Erythroblast (primary cell): ENCODE measurements around the gene FH.

ENCODE experiments used
- GATA1 ChIP-seq: IDR thresholded peaks from 2 replicates; pipeline ENCODE4 v1.6.1; 2011; ENCODE audit warnings: low read depth, mild to moderate bottlenecking, control low read depth, low read length, moderate library complexity
- POLR2A ChIP-seq: IDR thresholded peaks from 2 replicates; pipeline ENCODE4 v1.6.1; 2011; ENCODE audit warnings: mild to moderate bottlenecking, low read length

DNA sequence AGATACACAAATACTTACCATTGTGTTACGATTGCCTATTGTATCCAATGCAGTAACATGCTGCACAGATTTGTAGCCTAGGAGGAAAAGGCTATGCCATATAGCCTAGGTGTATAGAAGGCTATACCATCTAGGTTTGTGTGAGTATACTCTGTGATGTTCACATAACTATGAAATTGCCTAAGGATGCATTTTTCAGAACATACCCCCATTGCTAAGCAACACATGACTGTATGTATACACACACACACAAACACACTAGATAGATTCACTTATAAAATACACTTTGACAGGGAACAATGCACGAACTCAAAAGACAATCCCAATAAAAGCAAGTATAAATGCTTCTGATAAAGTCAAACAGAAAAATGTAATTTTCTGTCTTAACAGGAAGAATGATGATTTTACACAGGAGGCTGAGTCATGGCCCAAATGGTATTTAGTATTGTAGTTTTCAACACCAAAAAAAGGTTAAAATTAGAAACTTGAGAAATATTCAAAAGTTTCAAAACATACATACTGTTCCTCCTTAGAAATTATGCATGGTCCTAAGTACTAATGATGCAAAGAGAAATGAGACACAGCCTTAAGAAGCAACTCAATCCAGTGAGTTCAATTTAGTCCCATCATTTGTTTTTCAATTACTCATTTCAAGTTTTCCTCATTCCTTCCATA is 12.2 kb downstream of the FH start:
- no peak for TF ChIP-seq POLR2A
- no peak for TF ChIP-seq GATA1
